Activated effector memory CD4-positive, alpha-beta T cell treated with Interleukin-2 at 50 U/mL for 16 hours (primary cell): ENCODE measurements around the gene IL36B.
A peak's percentile ranks its signal among the peaks of the same experiment; 100 is the strongest.

ENCODE experiments used
- DNase-seq: peaks from one replicate; pipeline ENCODE4 v3.0.0-alpha.2; 2020

The IL36B gene

DNA sequence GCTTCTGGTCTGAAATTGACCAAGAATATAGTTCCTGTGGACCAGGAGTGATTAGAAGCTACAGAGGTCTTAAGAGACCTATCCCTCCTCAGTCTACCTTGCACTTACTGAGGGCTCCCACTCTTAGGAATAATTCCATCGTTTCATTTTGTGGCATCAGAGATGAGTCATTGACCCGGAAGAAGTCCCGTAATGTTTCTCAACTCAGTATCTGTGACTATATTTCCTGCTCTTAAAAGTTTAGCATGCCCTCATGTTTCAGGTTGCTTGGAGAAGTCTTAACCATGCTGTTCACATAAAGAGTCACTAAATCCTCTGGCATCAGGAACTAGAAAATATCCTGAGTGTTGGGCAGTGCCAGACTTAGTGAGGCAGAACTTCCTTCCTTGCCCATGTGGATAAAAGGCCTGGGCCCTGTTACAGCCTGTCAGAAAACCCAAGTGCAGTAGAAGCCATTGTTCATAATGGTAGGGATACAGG, 47.6 kb downstream of the IL36B start, which contains the start of gene IL36A:
Gene IL36A, plus strand, starts transcription at position 430 of the 480 bp plus-strand sequence. CDS start 413 bp downstream, outside the sequence.
- no peak for DNase-seq

- DNase-seq = no peak
Measured at GRCh38 chr2:113002677-113003076, 50.0 kb downstream of the IL36B start.

DNA sequence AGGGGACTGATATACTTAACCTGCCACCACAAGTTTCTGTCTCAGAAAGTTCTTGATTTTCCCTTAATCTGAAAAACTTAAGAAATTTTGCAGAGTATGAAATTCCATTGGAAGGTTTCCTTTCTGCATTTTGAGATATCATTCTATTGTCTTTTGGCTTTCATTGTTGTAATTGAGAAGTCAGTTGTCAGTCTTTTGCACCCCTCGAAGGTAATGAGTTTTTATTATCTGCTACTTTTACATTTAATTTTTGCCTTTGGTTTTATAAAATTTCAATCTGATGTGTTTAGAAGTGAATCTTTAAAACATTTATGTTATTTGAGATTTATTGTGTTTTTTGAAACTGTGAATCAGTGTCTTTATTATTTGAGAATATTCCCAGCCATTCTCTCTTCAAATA, 52.2 kb downstream of the IL36B start:
- DNase-seq = no peak

GRCh38 chr2:112997151-112997550, 55.5 kb downstream of the IL36B start:
- no peak for DNase-seq

GRCh38 chr2:112996635-112997034, 56.0 kb downstream of the IL36B start:
- peak; percentile 58 for DNase-seq

GRCh38 chr2:112995346-112995920, 57.2 kb downstream of the IL36B start:
- DNase-seq = no peak

DNA sequence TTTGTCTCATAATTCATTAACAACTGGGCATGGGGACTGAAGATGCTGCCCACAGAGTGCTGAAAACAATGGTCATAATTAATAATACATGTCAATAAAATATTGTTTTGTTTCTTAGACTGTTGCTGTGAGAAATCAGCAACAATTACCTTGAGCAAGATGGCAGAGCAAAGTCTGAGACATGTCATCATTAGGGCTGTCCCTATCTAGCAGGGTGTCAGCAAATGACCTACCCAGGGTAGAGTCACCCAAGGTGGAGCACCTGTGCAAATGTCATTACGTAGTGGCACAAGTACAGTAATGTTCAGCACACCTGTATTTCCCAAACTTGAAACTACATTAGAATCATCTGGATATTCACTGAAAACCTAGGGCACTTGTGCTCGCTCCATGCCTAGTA, 58.0 kb downstream of the IL36B start:
- no peak for DNase-seq

GRCh38 chr2:112993831-112994230, 58.8 kb downstream of the IL36B start:
- DNase-seq = no peak

- DNase-seq = no peak
Measured at GRCh38 chr2:112989611-112990010, 63.1 kb downstream of the IL36B start.

DNA sequence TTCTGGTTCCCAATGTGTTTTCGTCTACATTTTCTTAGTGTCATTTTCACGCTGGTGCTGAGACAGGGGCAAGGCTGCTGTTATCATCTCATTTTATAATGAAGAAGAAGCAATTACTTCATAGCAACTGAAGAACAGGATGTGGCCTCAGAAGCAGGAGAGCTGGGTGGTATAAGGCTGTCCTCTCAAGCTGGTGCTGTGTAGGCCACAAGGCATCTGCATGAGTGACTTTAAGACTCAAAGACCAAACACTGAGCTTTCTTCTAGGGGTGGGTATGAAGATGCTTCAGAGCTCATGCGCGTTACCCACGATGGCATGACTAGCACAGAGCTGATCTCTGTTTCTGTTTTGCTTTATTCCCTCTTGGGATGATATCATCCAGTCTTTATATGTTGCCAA, 67.6 kb downstream of the IL36B start:
- no peak for DNase-seq

- no peak for DNase-seq
Measured at GRCh38 chr2:112980537-112980936, 72.1 kb downstream of the IL36B start.

GRCh38 chr2:112979731-112980130, 72.9 kb downstream of the IL36B start:
- no peak for DNase-seq

DNA sequence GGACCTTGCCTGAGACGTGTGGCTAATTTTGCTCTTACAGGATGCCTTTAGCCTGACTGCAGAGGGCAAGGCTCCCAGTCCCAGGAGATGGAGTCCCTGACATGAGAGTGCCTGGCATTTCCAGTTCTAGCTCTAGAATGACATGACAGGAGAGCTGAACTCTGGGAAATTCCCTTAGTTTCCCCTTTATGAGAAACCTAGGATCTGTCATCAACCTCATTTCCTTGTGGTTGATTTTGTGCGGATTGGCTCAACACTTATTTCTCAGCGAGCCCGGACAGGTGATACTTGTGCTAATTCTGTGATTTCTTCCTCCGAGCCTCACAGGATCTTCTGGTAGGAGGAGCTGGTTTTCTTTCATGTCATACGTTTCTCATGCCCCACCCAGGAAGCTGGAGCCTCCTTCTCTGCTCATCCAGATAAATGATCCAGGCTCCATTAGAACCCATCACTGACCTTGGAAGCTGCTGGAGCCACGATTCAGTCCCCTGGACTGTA, 75.1 kb downstream of the IL36B start, which contains the start of gene IL36G:
Gene IL36G, plus strand, starts transcription at position 448 of the 498 bp plus-strand sequence. CDS start 633 bp downstream, outside the sequence.
- no peak for DNase-seq
